Type B pancreatic cell (in vitro differentiated cells): ENCODE data around the gene USP34. TPM values are rescaled to one million over a fixed set of nuclear protein-coding genes. Genes with fewer than 3 reads are reported as not detected.

Source experiments
- DNase-seq: peaks from one replicate; pipeline ENCODE4 v3.0.0; 2021; ENCODE audit warnings: mixed read lengths; ENCODE audit not compliant: unreplicated experiment; ENCODE audit errors: extremely low spot score
- H3K27ac Mint-ChIP-seq: 2 replicates; pipeline ENCODE4 v1.8.0; 2021; ENCODE audit warnings: mild to moderate bottlenecking, mixed read lengths
- H3K27me3 Mint-ChIP-seq: 2 replicates; pipeline ENCODE4 v1.8.0; 2021; ENCODE audit warnings: mixed read lengths
- H3K36me3 Mint-ChIP-seq: 2 replicates; pipeline ENCODE4 v1.8.0; 2021; ENCODE audit warnings: mixed read lengths
- H3K4me1 Mint-ChIP-seq: one replicate; pipeline ENCODE4 v1.8.0; 2021; ENCODE audit warnings: mixed read lengths; ENCODE audit not compliant: unreplicated experiment
- H3K4me3 Mint-ChIP-seq: 2 replicates; pipeline ENCODE4 v1.8.0; 2021; ENCODE audit warnings: mild to moderate bottlenecking, mixed read lengths
- H3K9me3 Mint-ChIP-seq: 2 replicates; pipeline ENCODE4 v1.8.0; 2021; ENCODE audit warnings: mixed read lengths
- CTCF ChIP-seq: fragments of 200-600 bp; sonication (generic); conservative IDR thresholded peaks from 2 replicates; pipeline ENCODE4 v1.5.0; 2021; ENCODE audit warnings: antibody characterized with exemption, mild to moderate bottlenecking
- total RNA-seq: library from RNA; stranded (reverse); gene quantifications from 2 replicates; pipeline ENCODE4 v1.2.1, GENCODE V29; 2021; ENCODE audit warnings: low replicate concordance

Gene USP34
- total RNA-seq, 1 donor from 2014 or later, result 94.7 TPM

GRCh38 chr2:61426267-61426897 lies 44.5 kb downstream of the USP34 start:
- no peak overlapping the region for H3K27ac Mint-ChIP-seq
- H3K27me3 Mint-ChIP-seq, result no peaks in the 10 kb centered on the region
- H3K9me3 Mint-ChIP-seq, result no peaks in the 10 kb centered on the region
- H3K36me3 Mint-ChIP-seq, result no peaks in the 10 kb centered on the region
- peaks cover 23% of the 10 kb centered on the region for H3K4me1 Mint-ChIP-seq
- TF ChIP-seq CTCF, result peak; percentile 74
- H3K4me3 Mint-ChIP-seq, result no peak overlapping the region
- no peak for DNase-seq

- Mint-ChIP-seq H3K27ac (peak overlapping the region; percentile 39), H3K4me1 (peaks cover 23% of the 10 kb centered on the region), H3K4me3 (no peak overlapping the region), H3K27me3 (no peaks in the 10 kb centered on the region), H3K9me3 (no peaks in the 10 kb centered on the region), H3K36me3 (no peaks in the 10 kb centered on the region)
- no peak for DNase-seq
- no peak for TF ChIP-seq CTCF
Observed at GRCh38 chr2:61425605-61426155, 45.2 kb downstream of the USP34 start.

GRCh38 chr2:61423714-61424113 lies 47.2 kb downstream of the USP34 start:
- Mint-ChIP-seq H3K27me3 (no peaks in the 10 kb centered on the region), H3K36me3 (no peaks in the 10 kb centered on the region), H3K27ac (no peak overlapping the region), H3K9me3 (no peaks in the 10 kb centered on the region), H3K4me3 (no peak overlapping the region), H3K4me1 (peaks cover 23% of the 10 kb centered on the region)
- DNase-seq, result no peak
- no peak for TF ChIP-seq CTCF

- Mint-ChIP-seq H3K4me1 (peaks cover 22% of the 10 kb centered on the region), H3K9me3 (no peaks in the 10 kb centered on the region), H3K27me3 (no peaks in the 10 kb centered on the region), H3K4me3 (no peak overlapping the region), H3K27ac (no peak overlapping the region), H3K36me3 (peaks cover 4% of the 10 kb centered on the region)
- TF ChIP-seq CTCF, result no peak
- no peak for DNase-seq
Observed at GRCh38 chr2:61421611-61422010, 49.3 kb downstream of the USP34 start.

- no peaks in the 10 kb centered on the region for H3K27me3 Mint-ChIP-seq
- TF ChIP-seq CTCF, result no peak
- no peak for DNase-seq
- no peak overlapping the region for H3K27ac Mint-ChIP-seq
- H3K4me1 Mint-ChIP-seq, result peaks cover 22% of the 10 kb centered on the region
- no peaks in the 10 kb centered on the region for H3K9me3 Mint-ChIP-seq
- H3K36me3 Mint-ChIP-seq, result peaks cover 4% of the 10 kb centered on the region
- H3K4me3 Mint-ChIP-seq, result no peak overlapping the region
Observed at GRCh38 chr2:61420991-61421544, 49.8 kb downstream of the USP34 start.
